K562 (cell line): Measurements from ENCODE around the gene GPR107.

Experiments
- BACH1 ChIP-seq: fragments of 200-800 bp; sonication (Bioruptor generic); IDR thresholded peaks from 2 replicates; pipeline ENCODE4 v1.6.1; 2016; ENCODE audit warnings: missing genetic modification characterization, missing compliant biosample characterization
- E4F1 ChIP-seq: fragments of 250-450 bp; sonication (Bioruptor Pico); IDR thresholded peaks from 2 replicates; pipeline ENCODE4 v1.5.0; 2021; ENCODE audit warnings: mild to moderate bottlenecking, borderline replicate concordance
- EP300 ChIP-seq: IDR thresholded peaks from 2 replicates; pipeline ENCODE4 v1.6.1; 2012; ENCODE audit warnings: low read length, improper control_type of control experiment
- FOXK2 ChIP-seq, 2 experiments: fragments of 450-650 bp; IDR thresholded peaks in 1 of 2; conservative IDR thresholded peaks in 1 of 2; 2 replicates each; pipeline ENCODE4 v1.6.1; 2016; ENCODE audit warnings: low read depth in 2 of 2, mild to moderate bottlenecking in 1 of 2
- NR1H2 ChIP-seq: sonication (generic); formaldehyde crosslinking; IDR thresholded peaks from 2 replicates; pipeline ENCODE4 v1.4.0; 2020; ENCODE audit warnings: mild to moderate bottlenecking, missing genetic modification reagents
- PML ChIP-seq: IDR thresholded peaks from 2 replicates; pipeline ENCODE4 v1.6.1; 2012; ENCODE audit warnings: low read length, inconsistent platforms
- RAD51 ChIP-seq: fragments of 450-650 bp; IDR thresholded peaks from 2 replicates; pipeline ENCODE4 v1.7.1; 2016; ENCODE audit warnings: low read depth, mild to moderate bottlenecking, borderline replicate concordance
- SMC3 ChIP-seq: conservative IDR thresholded peaks from 2 replicates; pipeline ENCODE4 v1.6.1; 2011; ENCODE audit warnings: low read depth, low read length, improper control_type of control experiment; ENCODE audit not compliant: insufficient read depth
- TAF1 ChIP-seq: IDR thresholded peaks from 2 replicates; pipeline ENCODE4 v1.6.1; 2011; ENCODE audit warnings: mild to moderate bottlenecking, low read length, moderate library complexity; ENCODE audit not compliant: insufficient read depth, control insufficient read depth, severe bottlenecking; ENCODE audit errors: extremely low read depth
- TBP ChIP-seq: optimal IDR thresholded peaks from 2 replicates; pipeline ENCODE3; 2011; ENCODE audit warnings: low read depth, low read length, improper control_type of control experiment
- ZNF274 ChIP-seq: IDR thresholded peaks from 2 replicates; pipeline ENCODE4 v1.6.1; 2011; ENCODE audit warnings: low read depth, mild to moderate bottlenecking, low read length, moderate library complexity, borderline replicate concordance
- ZNF280A ChIP-seq: fragments of 450-650 bp; IDR thresholded peaks from 2 replicates; pipeline ENCODE4 v1.6.1; 2018; ENCODE audit warnings: mild to moderate bottlenecking, low read depth; ENCODE audit not compliant: partially characterized antibody
- TF ChIP-seq, protein P1 (sequence below), 3 experiments: IDR thresholded peaks in 2 of 3; conservative IDR thresholded peaks in 1 of 3; 2 replicates each; pipeline ENCODE4 v1.5.1; 2011 to 2012; ENCODE audit warnings: low read length in 3 of 3, mild to moderate bottlenecking in 3 of 3, control low read depth in 2 of 3, improper control_type of control experiment in 1 of 3, inconsistent platforms in 1 of 3, low read depth in 1 of 3, mixed read lengths in 1 of 3, moderate library complexity in 1 of 3; ENCODE audit not compliant: insufficient read depth in 2 of 3

DNA sequence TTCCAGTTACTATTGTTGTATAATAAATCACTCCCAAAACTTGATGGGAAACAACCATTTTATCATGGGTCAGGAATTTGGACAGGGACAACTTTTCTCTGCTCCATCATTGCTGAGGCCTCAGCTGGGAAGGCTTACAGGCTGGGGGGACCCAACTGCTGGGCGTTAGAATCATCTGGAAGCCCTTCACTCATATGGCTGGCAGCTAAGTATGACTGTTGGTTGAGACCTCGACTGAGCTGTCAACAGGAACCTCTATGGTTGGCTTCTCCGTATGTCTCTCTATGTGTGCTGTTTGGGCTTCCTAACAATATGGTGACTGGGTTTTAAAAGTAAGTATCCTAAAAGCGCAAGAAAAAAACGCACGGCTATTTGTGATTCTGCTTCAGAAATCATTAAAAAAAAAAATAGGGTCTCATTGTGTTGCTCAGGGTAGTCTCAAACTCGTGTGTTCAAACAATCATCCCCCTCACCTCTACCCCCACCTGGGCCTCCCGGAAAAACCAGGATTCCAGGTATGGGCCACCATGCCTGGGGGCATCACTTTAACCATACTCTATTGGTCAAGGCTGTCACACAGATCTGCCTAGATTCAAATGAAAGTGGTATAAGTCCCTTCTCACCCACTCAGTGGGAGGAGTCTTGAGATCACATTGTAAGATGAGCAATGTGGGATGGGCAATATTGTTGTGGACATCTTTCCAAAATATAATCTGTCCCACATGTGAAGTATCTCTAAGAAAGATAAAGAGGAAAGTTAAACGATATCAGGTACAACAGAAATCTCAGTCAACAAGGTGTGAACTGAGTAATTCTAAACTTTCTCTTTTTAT is 26.0 kb upstream of the GPR107 start:
- TF ChIP-seq, protein P1, sequence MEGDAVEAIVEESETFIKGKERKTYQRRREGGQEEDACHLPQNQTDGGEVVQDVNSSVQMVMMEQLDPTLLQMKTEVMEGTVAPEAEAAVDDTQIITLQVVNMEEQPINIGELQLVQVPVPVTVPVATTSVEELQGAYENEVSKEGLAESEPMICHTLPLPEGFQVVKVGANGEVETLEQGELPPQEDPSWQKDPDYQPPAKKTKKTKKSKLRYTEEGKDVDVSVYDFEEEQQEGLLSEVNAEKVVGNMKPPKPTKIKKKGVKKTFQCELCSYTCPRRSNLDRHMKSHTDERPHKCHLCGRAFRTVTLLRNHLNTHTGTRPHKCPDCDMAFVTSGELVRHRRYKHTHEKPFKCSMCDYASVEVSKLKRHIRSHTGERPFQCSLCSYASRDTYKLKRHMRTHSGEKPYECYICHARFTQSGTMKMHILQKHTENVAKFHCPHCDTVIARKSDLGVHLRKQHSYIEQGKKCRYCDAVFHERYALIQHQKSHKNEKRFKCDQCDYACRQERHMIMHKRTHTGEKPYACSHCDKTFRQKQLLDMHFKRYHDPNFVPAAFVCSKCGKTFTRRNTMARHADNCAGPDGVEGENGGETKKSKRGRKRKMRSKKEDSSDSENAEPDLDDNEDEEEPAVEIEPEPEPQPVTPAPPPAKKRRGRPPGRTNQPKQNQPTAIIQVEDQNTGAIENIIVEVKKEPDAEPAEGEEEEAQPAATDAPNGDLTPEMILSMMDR (IDR thresholded peaks at IDR 0.05 in 2 of 3, conservative IDR thresholded peaks at IDR 0.05 in 1 of 3; ENCODE audit: insufficient read depth in 2 of 3, low read depth in 1 of 3, low read length in 3 of 3), result no peak
- TF ChIP-seq ZNF280A (no peak), FOXK2 (conservative IDR thresholded peaks at IDR 0.05 in 1 of 2, IDR thresholded peaks at IDR 0.05 in 1 of 2; ENCODE audit: low read depth in 2 of 2) (no peak), SMC3 (no peak), E4F1 (CRISPR knock-in tag) (no peak), BACH1 (tag) (no peak), TAF1 (no peak), TBP (no peak), NR1H2 (CRISPR knock-in tag) (no peak), ZNF274 (no peak), RAD51 (no peak), PML (no peak), EP300 (no peak)
